DND-41 (cell line): ENCODE results near the gene SIGLEC7.

Experiments used
- ATAC-seq: fragments of 200-7000 bp; cut with Tn5 transposase; 3 replicates; pipeline ENCODE4 v1.9.1; 2021; ENCODE audit warnings: low read depth; ENCODE audit not compliant: insufficient read depth
- DNase-seq: peaks from one replicate; pipeline ENCODE4 v3.0.0-alpha.2; 2020
- H2AFZ ChIP-seq: 2 replicates; pipeline ENCODE4 v1.6.0; 2012; ENCODE audit warnings: low read depth, low read length
- H3K27ac ChIP-seq: 2 replicates; pipeline ENCODE4 v1.5.1; 2012; ENCODE audit warnings: low read length, inconsistent platforms
- H3K27me3 ChIP-seq: fragments of 200-600 bp; sonication (generic); 2 replicates; pipeline ENCODE4 v1.6.0; 2012; ENCODE audit warnings: low read length, mild to moderate bottlenecking, inconsistent platforms; ENCODE audit not compliant: insufficient read depth, poor library complexity
- H3K36me3 ChIP-seq: 2 replicates; pipeline ENCODE4 v1.5.1; 2012; ENCODE audit warnings: low read length, inconsistent platforms; ENCODE audit not compliant: insufficient read depth
- H3K4me1 ChIP-seq: 2 replicates; pipeline ENCODE4 v1.5.1; 2012; ENCODE audit warnings: mild to moderate bottlenecking, low read length; ENCODE audit not compliant: insufficient read depth
- H3K4me2 ChIP-seq: 2 replicates; pipeline ENCODE4 v1.6.0; 2012; ENCODE audit warnings: mild to moderate bottlenecking, moderate library complexity, low read length, inconsistent platforms; ENCODE audit not compliant: insufficient read depth
- H3K4me3 ChIP-seq, 2 experiments: fragments of 200-600 bp in 1 of 2; shearing (Covaris generic) in 1 of 2; 2 replicates each; pipeline ENCODE4 v1.5.1; 2012 to 2016; ENCODE audit warnings: inconsistent platforms in 2 of 2, low read length in 2 of 2, mild to moderate bottlenecking in 2 of 2, low read depth in 1 of 2, moderate library complexity in 1 of 2
- H3K79me2 ChIP-seq: 2 replicates; pipeline ENCODE4 v1.6.0; 2012; ENCODE audit warnings: low read length, inconsistent platforms; ENCODE audit not compliant: insufficient read depth
- H3K9ac ChIP-seq: 2 replicates; pipeline ENCODE4 v1.6.0; 2012; ENCODE audit warnings: low read depth, mild to moderate bottlenecking, inconsistent platforms, low read length, moderate library complexity
- H3K9me3 ChIP-seq: 2 replicates; pipeline ENCODE4 v1.5.1; 2012; ENCODE audit warnings: low read length, moderate library complexity, mild to moderate bottlenecking, inconsistent platforms; ENCODE audit not compliant: insufficient read depth, severe bottlenecking
- H4K20me1 ChIP-seq: 2 replicates; pipeline ENCODE4 v1.6.0; 2012; ENCODE audit warnings: low read length; ENCODE audit not compliant: insufficient read depth
- EZH2 ChIP-seq: IDR thresholded peaks from 3 replicates; pipeline ENCODE4 v1.6.1; 2012; ENCODE audit warnings: borderline replicate concordance, low read depth, mild to moderate bottlenecking, moderate library complexity, low read length, inconsistent platforms; ENCODE audit not compliant: severe bottlenecking
- TF ChIP-seq, protein P1 (sequence below): IDR thresholded peaks from 2 replicates; pipeline ENCODE4 v1.5.1; 2012; ENCODE audit warnings: borderline replicate concordance, low read length, moderate library complexity, mild to moderate bottlenecking; ENCODE audit not compliant: poor library complexity, severe bottlenecking; ENCODE audit errors: extremely low read depth

Gene SIGLEC7

GRCh38 chr19:51150627-51151026 is 8.5 kb downstream of the SIGLEC7 start:
- Histone ChIP-seq H4K20me1 (no peaks in the 10 kb centered on the region), H3K27me3 (peaks cover 3% of the 10 kb centered on the region), H3K27ac (no peak overlapping the region), H3K36me3 (no peaks in the 10 kb centered on the region), H2AFZ (no peak overlapping the region), H3K9me3 (no peaks in the 10 kb centered on the region), H3K9ac (no peak overlapping the region), H3K4me1 (no peaks in the 10 kb centered on the region), H3K79me2 (no peaks in the 10 kb centered on the region), H3K4me3 (no peak overlapping the region), H3K4me2 (no peak overlapping the region)
- no peak for TF ChIP-seq EZH2
- TF ChIP-seq, protein P1, sequence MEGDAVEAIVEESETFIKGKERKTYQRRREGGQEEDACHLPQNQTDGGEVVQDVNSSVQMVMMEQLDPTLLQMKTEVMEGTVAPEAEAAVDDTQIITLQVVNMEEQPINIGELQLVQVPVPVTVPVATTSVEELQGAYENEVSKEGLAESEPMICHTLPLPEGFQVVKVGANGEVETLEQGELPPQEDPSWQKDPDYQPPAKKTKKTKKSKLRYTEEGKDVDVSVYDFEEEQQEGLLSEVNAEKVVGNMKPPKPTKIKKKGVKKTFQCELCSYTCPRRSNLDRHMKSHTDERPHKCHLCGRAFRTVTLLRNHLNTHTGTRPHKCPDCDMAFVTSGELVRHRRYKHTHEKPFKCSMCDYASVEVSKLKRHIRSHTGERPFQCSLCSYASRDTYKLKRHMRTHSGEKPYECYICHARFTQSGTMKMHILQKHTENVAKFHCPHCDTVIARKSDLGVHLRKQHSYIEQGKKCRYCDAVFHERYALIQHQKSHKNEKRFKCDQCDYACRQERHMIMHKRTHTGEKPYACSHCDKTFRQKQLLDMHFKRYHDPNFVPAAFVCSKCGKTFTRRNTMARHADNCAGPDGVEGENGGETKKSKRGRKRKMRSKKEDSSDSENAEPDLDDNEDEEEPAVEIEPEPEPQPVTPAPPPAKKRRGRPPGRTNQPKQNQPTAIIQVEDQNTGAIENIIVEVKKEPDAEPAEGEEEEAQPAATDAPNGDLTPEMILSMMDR: no peak
- ATAC-seq (no peak), DNase-seq (no peak)

DNA sequence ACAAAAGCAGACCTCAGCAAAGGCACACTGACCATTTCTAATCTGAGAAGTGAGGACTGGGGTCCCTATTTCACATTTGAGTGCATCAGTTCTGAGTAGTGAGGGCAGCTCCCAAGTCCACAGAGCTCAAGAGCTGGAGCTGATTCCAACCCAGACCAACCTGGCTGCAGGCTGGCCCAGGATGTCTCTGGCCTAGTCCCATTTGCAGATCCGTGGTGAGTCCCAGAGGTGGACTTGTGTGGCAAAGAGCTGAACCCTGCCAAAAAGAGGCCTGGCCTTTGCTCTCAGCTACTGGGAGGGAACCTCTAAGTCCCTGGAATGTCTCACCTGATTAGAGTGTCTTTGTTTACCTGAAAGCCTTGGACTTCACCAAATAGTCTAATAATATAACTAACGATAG is 14.6 kb downstream of the SIGLEC7 start:
- no peak overlapping the region for H3K27ac ChIP-seq

DNA sequence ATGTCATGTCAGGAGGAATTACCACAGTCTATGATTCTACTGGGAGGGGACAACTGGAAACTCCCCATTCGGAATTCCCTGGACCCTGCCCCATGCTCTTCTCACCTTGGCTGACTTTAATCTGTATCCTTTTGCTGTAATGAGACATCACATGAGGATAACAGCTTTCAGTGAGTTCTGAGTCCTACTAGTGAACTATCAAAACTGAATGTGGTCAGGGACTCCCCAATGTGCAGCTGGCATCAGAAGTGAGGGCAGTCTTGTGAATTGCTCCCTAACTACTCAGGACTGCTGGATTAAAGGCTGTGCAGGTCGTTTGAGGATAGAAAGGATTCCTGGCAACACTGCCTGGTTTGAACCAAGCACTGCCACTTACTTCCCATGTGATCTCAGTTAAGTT is 15.2 kb downstream of the SIGLEC7 start:
- Histone ChIP-seq H3K4me3 (no peak overlapping the region), H4K20me1 (0 out of 2 replicates have a peak, but pooled peaks cover 3% of the 10 kb centered on the region), H2AFZ (no peak overlapping the region), H3K36me3 (no peaks in the 10 kb centered on the region), H3K79me2 (no peaks in the 10 kb centered on the region), H3K4me1 (no peaks in the 10 kb centered on the region), H3K9ac (no peak overlapping the region), H3K27me3 (peaks cover 11% of the 10 kb centered on the region), H3K9me3 (no peaks in the 10 kb centered on the region), H3K27ac (no peak overlapping the region), H3K4me2 (no peak overlapping the region)
- ATAC-seq: no peak
- no peak for DNase-seq
- no peak for TF ChIP-seq EZH2

More for the DNA sequence above, 14.6 kb downstream of the SIGLEC7 start:
- H3K27me3 ChIP-seq: peaks cover 8% of the 10 kb centered on the region
- ATAC-seq (no peak), DNase-seq (no peak)
- H3K4me1 ChIP-seq: no peaks in the 10 kb centered on the region
- no peak overlapping the region for H3K4me3 ChIP-seq
- H4K20me1 ChIP-seq: 0 out of 2 replicates have a peak, but pooled peaks cover 3% of the 10 kb centered on the region
- no peaks in the 10 kb centered on the region for H3K9me3 ChIP-seq
- no peaks in the 10 kb centered on the region for H3K79me2 ChIP-seq
- no peak overlapping the region for H3K9ac ChIP-seq
- no peaks in the 10 kb centered on the region for H3K36me3 ChIP-seq
- no peak for TF ChIP-seq EZH2
- TF ChIP-seq, protein P1: no peak
- no peak overlapping the region for H2AFZ ChIP-seq
- no peak overlapping the region for H3K4me2 ChIP-seq

- 0 out of 2 replicates have a peak, but pooled peaks cover 3% of the 10 kb centered on the region for H4K20me1 ChIP-seq
- H3K27ac ChIP-seq: no peak overlapping the region
- no peaks in the 10 kb centered on the region for H3K4me1 ChIP-seq
- H3K36me3 ChIP-seq: no peaks in the 10 kb centered on the region
- DNase-seq (peak; percentile 62), ATAC-seq (peak; percentile 66)
- TF ChIP-seq, protein P1: peak; percentile 78
- no peak for TF ChIP-seq EZH2
- no peak overlapping the region for H2AFZ ChIP-seq
- H3K4me2 ChIP-seq: no peak overlapping the region
- no peak overlapping the region for H3K4me3 ChIP-seq
- no peaks in the 10 kb centered on the region for H3K79me2 ChIP-seq
- H3K27me3 ChIP-seq: peaks cover 17% of the 10 kb centered on the region
- no peak overlapping the region for H3K9ac ChIP-seq
- no peaks in the 10 kb centered on the region for H3K9me3 ChIP-seq
These were observed 16.5 kb downstream of the SIGLEC7 start for GRCh38 chr19:51158474-51159129.
